H1 (cell line): ENCODE results near the gene GLMN. TPM values are rescaled to one million over a fixed set of nuclear protein-coding genes. Genes with fewer than 3 reads are reported as not detected.

Source experiments
- CTCF ChIA-PET: fragments of 300-600 bp; sonication (Branson Sonifier 250); formaldehyde crosslinking; loops from one replicate; lab custom pipeline; 2021; ENCODE audit not compliant: partially characterized antibody; lab: Charles Lee
- POLR2A ChIA-PET: fragments of 300-600 bp; sonication (Branson Sonifier 250); formaldehyde crosslinking; loops from one replicate; lab custom pipeline; 2021; ENCODE audit warnings: inconsistent platforms; ENCODE audit not compliant: partially characterized antibody; lab: Charles Lee
- DNase-seq, 2 experiments: peaks; one replicate each; pipeline versions ENCODE4 v3.0.0 to v3.0.0-alpha.2; 2010 to 2022; ENCODE audit warnings: low spot score in 2 of 2, low read depth in 1 of 2, mixed read lengths in 1 of 2
- FAIRE-seq: peaks from 2 replicates; lab custom pipeline; 2011; peaks lifted over from hg19 to GRCh38; lab: Jason Lieb, UNC
- H2AFZ ChIP-seq: 2 replicates; pipeline ENCODE4 v1.8.1; 2012; ENCODE audit warnings: low read length, inconsistent platforms
- H2AK5ac ChIP-seq: 2 replicates; pipeline ENCODE4 v1.6.1; 2013; ENCODE audit warnings: low read depth, low read length
- H2BK120ac ChIP-seq: replicated peaks from 2 replicates; pipeline ENCODE3; 2013; ENCODE audit warnings: low read depth, low read length, inconsistent platforms
- H2BK12ac ChIP-seq: 2 replicates; pipeline ENCODE4 v1.6.1; 2013; ENCODE audit warnings: low read depth, low read length
- H2BK15ac ChIP-seq: 2 replicates; pipeline ENCODE4 v1.6.1; 2013; ENCODE audit warnings: low read length
- H2BK20ac ChIP-seq: 2 replicates; pipeline ENCODE4 v1.6.1; 2013; ENCODE audit warnings: low read length
- H2BK5ac ChIP-seq: 2 replicates; pipeline ENCODE4 v1.6.1; 2013; ENCODE audit warnings: low read depth, low read length
- H3K14ac ChIP-seq: 2 replicates; pipeline ENCODE4 v1.6.1; 2013; ENCODE audit warnings: inconsistent platforms; ENCODE audit not compliant: insufficient read length
- H3K18ac ChIP-seq: 2 replicates; pipeline ENCODE4 v1.6.1; 2013; ENCODE audit warnings: low read length; ENCODE audit errors: extremely low read depth
- H3K23ac ChIP-seq: 2 replicates; pipeline ENCODE4 v1.6.1; 2013; ENCODE audit warnings: inconsistent platforms; ENCODE audit not compliant: insufficient read length
- H3K23me2 ChIP-seq: 2 replicates; pipeline ENCODE4 v1.6.1; 2013; ENCODE audit warnings: low read depth, low read length
- H3K27ac ChIP-seq: 2 replicates; pipeline ENCODE4 v1.6.1; 2011; ENCODE audit warnings: low read depth, low read length, inconsistent platforms
- H3K27me3 ChIP-seq, 4 experiments: replicated peaks in 1 of 4; 1 replicate in 1 of 4; 2 replicates in 3 of 4; pipeline versions ENCODE4 v1.6.1 to v1.8.1; 2011 to 2013; ENCODE audit warnings: low read length in 3 of 4, mild to moderate bottlenecking in 3 of 4, inconsistent platforms in 2 of 4, mixed read lengths in 2 of 4, moderate library complexity in 1 of 4; ENCODE audit not compliant: control insufficient read depth in 3 of 4, insufficient read depth in 3 of 4; ENCODE audit errors: extremely low read depth in 1 of 4
- H3K36me3 ChIP-seq, 4 experiments: 2 replicates each; pipeline versions ENCODE4 v1.6.1 to v1.8.1; 2011 to 2013; ENCODE audit warnings: mild to moderate bottlenecking in 4 of 4, low read length in 3 of 4, moderate library complexity in 2 of 4, control low read depth in 1 of 4, inconsistent platforms in 1 of 4; ENCODE audit not compliant: insufficient read depth in 4 of 4, control insufficient read depth in 2 of 4
- H3K4ac ChIP-seq: replicated peaks from 2 replicates; pipeline ENCODE3; 2013; ENCODE audit warnings: low read length, low read depth, mixed read lengths, inconsistent platforms; ENCODE audit not compliant: insufficient read length
- H3K4me1 ChIP-seq, 4 experiments: replicated peaks in 1 of 4; 1 replicate in 1 of 4; 2 replicates in 3 of 4; pipeline versions ENCODE4 v1.6.1 to v1.8.1; 2011 to 2013; ENCODE audit warnings: low read length in 3 of 4, inconsistent platforms in 2 of 4, mixed read lengths in 1 of 4; ENCODE audit not compliant: insufficient read depth in 4 of 4, control insufficient read depth in 3 of 4
- H3K4me2 ChIP-seq, 2 experiments: 2 replicates each; pipeline versions ENCODE4 v1.6.1 to v1.8.1; 2011 to 2013; ENCODE audit warnings: low read depth in 2 of 2, low read length in 2 of 2, control low read depth in 1 of 2, inconsistent platforms in 1 of 2, mild to moderate bottlenecking in 1 of 2; ENCODE audit not compliant: insufficient read depth in 1 of 2
- H3K4me3 ChIP-seq, 4 experiments: fragments of 200-600, 300-600 bp in 1 of 4; sonication (generic), shearing (Covaris generic), sonication (Bioruptor Twin) in 1 of 4; 2 replicates each; pipeline versions ENCODE4 v1.5.1 to v1.8.1; 2011 to 2016; ENCODE audit warnings: low read length in 4 of 4, low read depth in 3 of 4, control low read depth in 2 of 4, inconsistent platforms in 2 of 4, mild to moderate bottlenecking in 2 of 4, mixed read lengths in 1 of 4, moderate library complexity in 1 of 4; ENCODE audit not compliant: insufficient read depth in 2 of 4; ENCODE audit errors: extremely low read depth in 1 of 4
- H3K56ac ChIP-seq: replicated peaks from 2 replicates; pipeline ENCODE3; 2013; ENCODE audit warnings: low read depth, mild to moderate bottlenecking, mixed read lengths, low read length, inconsistent platforms; ENCODE audit not compliant: insufficient read length
- H3K79me1 ChIP-seq: 2 replicates; pipeline ENCODE4 v1.6.1; 2013; ENCODE audit warnings: low read depth, low read length, control low read depth
- H3K79me2 ChIP-seq, 2 experiments: 2 replicates each; pipeline versions ENCODE4 v1.6.1 to v1.8.1; 2012 to 2013; ENCODE audit warnings: low read length in 2 of 2, mild to moderate bottlenecking in 2 of 2, inconsistent platforms in 1 of 2; ENCODE audit not compliant: insufficient read depth in 2 of 2, control insufficient read depth in 1 of 2
- H3K9ac ChIP-seq, 4 experiments: replicated peaks in 1 of 4; 1 replicate in 1 of 4; 2 replicates in 3 of 4; pipeline versions ENCODE4 v1.6.1 to v1.8.1; 2011 to 2013; ENCODE audit warnings: low read depth in 3 of 4, low read length in 3 of 4, control low read depth in 2 of 4, mild to moderate bottlenecking in 2 of 4, moderate library complexity in 2 of 4, inconsistent platforms in 1 of 4; ENCODE audit errors: extremely low read depth in 1 of 4
- H3K9me3 ChIP-seq, 2 experiments: 2 replicates each; pipeline versions ENCODE4 v1.6.1 to v1.8.1; 2012 to 2013; ENCODE audit warnings: mild to moderate bottlenecking in 2 of 2, moderate library complexity in 2 of 2, control low read depth in 1 of 2, inconsistent platforms in 1 of 2, low read depth in 1 of 2, low read length in 1 of 2, mixed read lengths in 1 of 2; ENCODE audit not compliant: insufficient read depth in 2 of 2
- H4K20me1 ChIP-seq, 2 experiments: replicated peaks in 1 of 2; 2 replicates each; pipeline versions ENCODE3 to v1.8.1; 2011 to 2013; ENCODE audit warnings: inconsistent platforms in 2 of 2, low read length in 2 of 2, mild to moderate bottlenecking in 1 of 2; ENCODE audit not compliant: insufficient read depth in 2 of 2, control insufficient read depth in 1 of 2
- H4K5ac ChIP-seq: 2 replicates; pipeline ENCODE4 v1.6.1; 2013; ENCODE audit warnings: low read length, low read depth, mixed read lengths, inconsistent platforms; ENCODE audit not compliant: insufficient read length
- H4K8ac ChIP-seq: 2 replicates; pipeline ENCODE4 v1.8.0; 2013; ENCODE audit warnings: mild to moderate bottlenecking, moderate library complexity, low read length, inconsistent platforms; ENCODE audit not compliant: insufficient read depth; ENCODE audit errors: extremely low read depth
- H4K91ac ChIP-seq: replicated peaks from 2 replicates; pipeline ENCODE3; 2013; ENCODE audit warnings: low read length, mixed read lengths, inconsistent platforms; ENCODE audit not compliant: insufficient read length
- TBP ChIP-seq: IDR thresholded peaks from 2 replicates; pipeline ENCODE4 v1.6.1; 2011; ENCODE audit warnings: low read depth, low read length, improper control_type of control experiment
- WGBS, 2 experiments: shearing (Covaris generic) in 1 of 2; methylation state at CpG; one replicate each; pipeline versions ENCODE4 v1.1.6 to v1.1.7; 2013 to 2015; ENCODE audit warnings: low lambda C conversion rate in 2 of 2, mixed read lengths in 2 of 2, inconsistent platforms in 1 of 2, low coverage in 1 of 2, missing lambda C conversion rate in 1 of 2; ENCODE audit not compliant: insufficient replicate concordance in 2 of 2, insufficient coverage in 1 of 2, insufficient read length in 1 of 2; ENCODE audit errors: extremely low coverage in 1 of 2, missing lambda C conversion rate in 1 of 2; 5-methylcytosine and 5-hydroxymethylcytosine counted together
- polyA plus RNA-seq, 7 experiments: library from polyadenylated mRNA; depleted of rRNA in 3 of 7; stranded (reverse) in 5 of 7; unstranded in 2 of 7; fragments of >200 nt in 5 of 7; fragments of 200-250 nt in 2 of 7; gene quantifications; 1 replicate in 5 of 7; 2 replicates in 1 of 7; 4 replicates in 1 of 7; pipeline versions ENCODE4 v1.2.1 to v1.2.3, GENCODE V29; 2011 to 2013; ENCODE audit warnings: missing spikeins in 2 of 7, mixed read lengths in 2 of 7
- total RNA-seq: library from RNA; stranded (reverse); fragmentation: NEBNext Ultra II Directional; extraction: Animal tissue kit (Norgen Biotek cat#: 25700); gene quantifications from 2 replicates; pipeline ENCODE4 v1.2.1, GENCODE V29; 2021

GLMN gene
- total and polyA plus RNA-seq, 2 of the 8 experiments (the other 6 are each of a cell fraction or from before 2014, with no cell fraction given), result 5.7 to 25.0 TPM

DNA sequence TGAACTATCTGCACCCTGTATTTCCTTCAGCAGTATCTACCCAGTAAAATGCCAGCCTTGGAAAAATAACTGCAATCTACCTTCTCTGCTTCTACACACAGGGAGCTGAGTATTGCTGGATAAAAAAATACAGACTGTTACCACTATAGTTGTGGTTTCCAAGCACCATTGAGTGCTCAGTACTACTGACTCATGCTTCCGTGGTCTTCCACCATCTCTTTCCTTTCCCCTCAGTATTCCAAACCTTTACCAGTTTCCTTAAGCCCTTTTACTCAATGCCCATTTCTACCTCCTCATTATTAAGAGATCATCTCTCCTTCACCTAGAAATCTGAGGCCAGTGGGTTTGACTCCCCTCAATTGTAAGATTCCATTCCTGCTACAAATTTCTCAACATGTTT, 23.8 kb downstream of the GLMN start:
- H3K36me3 ChIP-seq, result peaks cover 2 to 33% (median 14%) of the 10 kb centered on the region in 4 experiments; a peak in 7 of 8 replicates
- no peak overlapping the region for H2BK5ac ChIP-seq
- H4K20me1 ChIP-seq, result peaks cover 0 to 6% of the 10 kb centered on the region in 2 experiments
- no peak overlapping the region for H2BK15ac ChIP-seq
- H3K23ac ChIP-seq, result peak overlapping the region; percentile 52
- H3K4me1 ChIP-seq, result no peaks in the 10 kb centered on the region
- H3K4me2 ChIP-seq, result no peak overlapping the region
- H4K91ac ChIP-seq, result no peak overlapping the region
- H2BK120ac ChIP-seq, result no peak overlapping the region
- H4K8ac ChIP-seq, result no peak overlapping the region
- no peak overlapping the region for H3K4me3 ChIP-seq
- TF ChIP-seq TBP, result no peak
- ChIA-PET CTCF (interaction anchor here (0.7 kb wide), 1 partner anchor 278 kb away, joined by 3 read pairs; no protein-coding TSS in a partner anchor), POLR2A (interaction anchor here (0.5 kb wide), 1 partner anchor 683 kb away, joined by 3 read pairs; no protein-coding TSS in a partner anchor)
- no peak overlapping the region for H2AFZ ChIP-seq
- no peak overlapping the region for H2AK5ac ChIP-seq
- no peaks in the 10 kb centered on the region for H3K9me3 ChIP-seq
- no peak overlapping the region for H3K27ac ChIP-seq
- no peak overlapping the region for H3K14ac ChIP-seq
- no peaks in the 10 kb centered on the region for H3K79me2 ChIP-seq
- no peaks in the 10 kb centered on the region for H3K23me2 ChIP-seq
- H3K18ac ChIP-seq, result no peak overlapping the region
- DNase-seq (no peak), FAIRE-seq (no peak)
- no peak overlapping the region for H2BK12ac ChIP-seq
- no peak overlapping the region for H3K4ac ChIP-seq
- H3K56ac ChIP-seq, result no peak overlapping the region
- H3K27me3 ChIP-seq, result no peaks in the 10 kb centered on the region
- H2BK20ac ChIP-seq, result no peak overlapping the region
- 88% methylated on average over 1 of the region's 1 CpG; no CpG with 5 or more reads in 1 of the 2 experiments for WGBS, 2 experiments
- H4K5ac ChIP-seq, result no peak overlapping the region
- no peaks in the 10 kb centered on the region for H3K79me1 ChIP-seq
- no peak overlapping the region for H3K9ac ChIP-seq
